ENCODE results near the gene FGFR3.
A peak's percentile ranks its signal among the peaks of the same experiment; 100 is the strongest.

The FGFR3 gene

GRCh38 chr4:1761130-1761689, 31.9 kb upstream of the FGFR3 start:
- Mint-ChIP-seq H3K4me1 (peaks cover 25% of the 10 kb centered on the region), H3K27ac (no peak overlapping the region), H3K36me3 (ENCODE audit: low read depth) (no peaks in the 10 kb centered on the region), H3K9me3 (no peaks in the 10 kb centered on the region), H3K4me3 (no peak overlapping the region), H3K27me3 (ENCODE audit: low read depth, poor library complexity) (no peaks in the 10 kb centered on the region)
- TF ChIP-seq CTCF (IDR thresholded peaks at IDR 0.05): no peak
- no peak for DNase-seq

- no peak overlapping the region for H3K27ac Mint-ChIP-seq
- H3K4me3 Mint-ChIP-seq: no peak overlapping the region
- H3K27me3 Mint-ChIP-seq (ENCODE audit: low read depth, poor library complexity): no peaks in the 10 kb centered on the region
- no peak for TF ChIP-seq CTCF (IDR thresholded peaks at IDR 0.05)
- DNase-seq: no peak
- peaks cover 24% of the 10 kb centered on the region for H3K4me1 Mint-ChIP-seq
- no peaks in the 10 kb centered on the region for H3K36me3 Mint-ChIP-seq (ENCODE audit: low read depth)
- no peaks in the 10 kb centered on the region for H3K9me3 Mint-ChIP-seq
Observed at GRCh38 chr4:1762264-1763010, 30.7 kb upstream of the FGFR3 start.

- no peak for TF ChIP-seq CTCF (IDR thresholded peaks at IDR 0.05)
- no peak for DNase-seq
- Mint-ChIP-seq H3K36me3 (ENCODE audit: low read depth) (no peaks in the 10 kb centered on the region), H3K4me3 (no peak overlapping the region), H3K27ac (no peak overlapping the region), H3K4me1 (peaks cover 17% of the 10 kb centered on the region), H3K27me3 (ENCODE audit: low read depth, poor library complexity) (no peaks in the 10 kb centered on the region), H3K9me3 (no peaks in the 10 kb centered on the region)
Observed at GRCh38 chr4:1763070-1763549, 30.0 kb upstream of the FGFR3 start.

- Mint-ChIP-seq H3K4me3 (no peak overlapping the region), H3K4me1 (peaks cover 22% of the 10 kb centered on the region), H3K27me3 (ENCODE audit: low read depth, poor library complexity) (peaks cover 4% of the 10 kb centered on the region), H3K9me3 (no peaks in the 10 kb centered on the region), H3K36me3 (ENCODE audit: low read depth) (no peaks in the 10 kb centered on the region), H3K27ac (no peak overlapping the region)
- DNase-seq: peak; percentile 53
- TF ChIP-seq CTCF (IDR thresholded peaks at IDR 0.05): peak; percentile 8
Observed at GRCh38 chr4:1763550-1764080, 29.5 kb upstream of the FGFR3 start.

- no peak overlapping the region for H3K4me3 Mint-ChIP-seq
- no peak overlapping the region for H3K27ac Mint-ChIP-seq
- TF ChIP-seq CTCF (IDR thresholded peaks at IDR 0.05): no peak
- no peak for DNase-seq
- no peaks in the 10 kb centered on the region for H3K9me3 Mint-ChIP-seq
- no peaks in the 10 kb centered on the region for H3K36me3 Mint-ChIP-seq (ENCODE audit: low read depth)
- H3K27me3 Mint-ChIP-seq (ENCODE audit: low read depth, poor library complexity): peaks cover 4% of the 10 kb centered on the region
- peaks cover 23% of the 10 kb centered on the region for H3K4me1 Mint-ChIP-seq
Observed at GRCh38 chr4:1764670-1765069, 28.4 kb upstream of the FGFR3 start.

Measured in nephron progenitor cell (in vitro differentiated cells).